BJ (cell line): Measurements from ENCODE around the gene ERGIC1. TPM values are rescaled to one million over a fixed set of nuclear protein-coding genes. Genes with fewer than 3 reads are reported as not detected.

ENCODE experiments used
- CTCF ChIA-PET: fragments of 350-600 bp; formaldehyde crosslinking; extraction: SDS; loops from one replicate; lab custom pipeline; 2021; ENCODE audit warnings: antibody characterized with exemption, inconsistent platforms; lab: Yijun Ruan, JAX
- POLR2A ChIA-PET: fragments of 300-600 bp; sonication (Branson Sonifier 250); formaldehyde crosslinking; extraction: SDS; loops from one replicate; lab custom pipeline; 2021; ENCODE audit warnings: antibody characterized with exemption; lab: Charles Lee
- DNase-seq: peaks from one replicate; pipeline ENCODE4 v3.0.0-alpha.2; 2011; ENCODE audit warnings: low read depth
- H3K27me3 ChIP-seq: 2 replicates; pipeline ENCODE4 v1.6.0; 2011; ENCODE audit warnings: low read length; ENCODE audit not compliant: control insufficient read depth, insufficient read depth
- H3K36me3 ChIP-seq: 2 replicates; pipeline ENCODE4 v1.5.1; 2011; ENCODE audit warnings: low read length; ENCODE audit not compliant: control insufficient read depth, insufficient read depth
- H3K4me3 ChIP-seq: 2 replicates; pipeline ENCODE4 v1.5.1; 2011; ENCODE audit warnings: low read depth, mild to moderate bottlenecking, control low read depth, low read length
- CTCF ChIP-seq: IDR thresholded peaks from 2 replicates; pipeline ENCODE4 v1.5.1; 2011; ENCODE audit warnings: low read depth, mild to moderate bottlenecking, control low read depth, inconsistent platforms, low read length, moderate library complexity; ENCODE audit not compliant: insufficient read depth
- polyA plus RNA-seq: library from polyadenylated mRNA; depleted of rRNA; stranded (reverse); fragments of >200 nt; gene quantifications from 2 replicates; pipeline ENCODE4 v1.2.3, GENCODE V29; 2011

The ERGIC1 gene
- polyA plus RNA-seq, 1 experiment, result 216 TPM

DNA sequence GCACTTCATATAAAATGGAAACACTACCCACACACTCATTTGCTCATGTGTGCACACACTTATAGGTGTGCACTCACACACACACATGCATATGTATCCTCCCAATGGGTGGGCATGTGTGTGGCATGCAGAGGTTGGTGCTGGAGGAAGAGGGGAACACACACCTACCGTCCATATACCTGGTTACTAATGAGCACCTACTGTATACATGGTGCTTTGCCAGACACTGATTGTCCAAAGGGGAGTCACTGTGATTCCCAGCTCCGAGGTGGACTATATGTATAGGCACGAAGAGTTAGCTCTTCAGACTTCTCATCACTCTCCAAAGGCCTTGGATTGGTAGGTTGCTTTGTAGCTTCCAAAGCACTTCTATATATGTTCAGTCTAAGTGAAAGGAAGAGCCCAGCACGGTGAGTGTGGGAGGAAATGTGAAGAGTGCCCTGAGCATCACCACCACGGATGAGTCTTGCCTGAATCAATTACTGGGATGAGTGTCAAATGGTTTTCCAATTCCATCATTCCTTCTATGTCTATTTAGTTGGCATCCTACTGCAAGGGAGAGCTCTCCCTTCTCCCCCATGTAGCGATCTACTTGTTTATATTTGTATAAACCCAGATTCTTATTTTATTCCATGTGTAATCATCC, 12.6 kb upstream of the ERGIC1 start:
- Histone ChIP-seq H3K4me3 (no peak overlapping the region), H3K36me3 (no peaks in the 10 kb centered on the region), H3K27me3 (no peaks in the 10 kb centered on the region)
- ChIA-PET CTCF (interaction anchor here (0.6 to 1.1 kb wide), 3 partner anchors 14 to 114 kb away, joined by 3 read pairs; no protein-coding TSS in a partner anchor), POLR2A (no interaction called here)
- no peak for TF ChIP-seq CTCF
- no peak for DNase-seq

- Histone ChIP-seq H3K36me3 (no peaks in the 10 kb centered on the region), H3K4me3 (no peak overlapping the region), H3K27me3 (no peaks in the 10 kb centered on the region)
- ChIA-PET CTCF (no interaction called here), POLR2A (no interaction called here)
- TF ChIP-seq CTCF, result no peak
- no peak for DNase-seq
Observed at GRCh38 chr5:172823840-172824362, 10.2 kb upstream of the ERGIC1 start.

- no peak for DNase-seq
- no peak for TF ChIP-seq CTCF
- no peaks in the 10 kb centered on the region for H3K27me3 ChIP-seq
- POLR2A ChIA-PET, result no interaction called here
- H3K4me3 ChIP-seq, result no peak overlapping the region
- no peaks in the 10 kb centered on the region for H3K36me3 ChIP-seq
- CTCF ChIA-PET, result no interaction called here
Observed at GRCh38 chr5:172825610-172826204, 8.3 kb upstream of the ERGIC1 start.

DNA sequence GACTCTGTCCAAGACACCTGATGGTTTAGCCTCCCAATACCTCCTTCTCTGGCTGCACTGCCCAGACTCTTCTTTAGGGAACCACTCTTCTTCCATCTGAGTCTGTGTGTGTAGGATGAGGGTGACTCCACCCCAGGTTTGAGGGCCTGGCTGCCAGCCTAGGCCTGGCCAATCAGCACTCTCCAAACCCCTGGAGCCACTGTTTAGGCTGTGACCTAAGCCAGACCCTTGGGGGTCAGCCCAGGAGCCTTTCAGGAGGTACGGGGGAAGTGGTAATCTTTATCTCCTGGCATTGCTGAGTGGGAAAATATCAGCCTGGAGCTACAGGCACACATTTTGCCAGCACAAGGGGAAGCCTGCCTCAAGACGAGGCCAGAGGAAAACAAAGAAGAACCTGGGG, 6.2 kb upstream of the ERGIC1 start:
- TF ChIP-seq CTCF, result no peak
- no peak overlapping the region for H3K4me3 ChIP-seq
- POLR2A ChIA-PET, result no interaction called here
- CTCF ChIA-PET, result no interaction called here
- no peaks in the 10 kb centered on the region for H3K36me3 ChIP-seq
- DNase-seq, result no peak
- H3K27me3 ChIP-seq, result no peaks in the 10 kb centered on the region

DNA sequence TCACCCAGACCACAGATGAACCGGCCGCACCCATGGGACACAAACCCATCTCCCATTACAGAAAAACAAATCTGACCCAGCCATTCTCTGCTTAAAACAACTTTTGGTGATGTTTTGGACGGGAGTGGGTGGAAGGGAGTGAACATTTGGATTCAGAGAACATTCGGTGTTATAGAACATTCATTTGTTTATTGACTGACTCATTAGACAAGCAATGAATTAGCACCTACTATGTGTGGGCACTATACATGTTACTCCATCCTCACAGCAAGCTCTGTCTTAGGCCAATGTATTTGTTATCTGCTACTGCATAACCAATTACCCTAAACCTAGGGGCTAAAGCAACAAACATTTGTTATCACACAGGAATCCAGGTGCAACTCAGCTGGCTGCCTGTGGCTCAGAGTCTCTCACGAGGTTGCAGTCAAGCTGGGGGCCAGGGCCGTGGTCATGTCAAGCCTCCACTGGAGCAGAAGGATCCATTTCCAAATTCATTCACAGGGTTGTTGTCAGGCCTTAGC, 5.1 kb upstream of the ERGIC1 start:
- no peaks in the 10 kb centered on the region for H3K36me3 ChIP-seq
- CTCF ChIA-PET, result no interaction called here
- POLR2A ChIA-PET, result no interaction called here
- no peak for DNase-seq
- TF ChIP-seq CTCF, result no peak
- no peak overlapping the region for H3K4me3 ChIP-seq
- no peaks in the 10 kb centered on the region for H3K27me3 ChIP-seq
